Endothelial cell (in vitro differentiated cells): ENCODE data around the gene SSR4. TPM values are rescaled to one million over a fixed set of nuclear protein-coding genes. Genes with fewer than 3 reads are reported as not detected.

Experiments
- DNase-seq: peaks from one replicate; pipeline ENCODE4 v3.0.0; 2021; ENCODE audit warnings: low spot score
- H3K27ac Mint-ChIP-seq: one replicate; pipeline ENCODE4 v1.8.0; 2021; ENCODE audit warnings: mixed read lengths, inconsistent platforms; ENCODE audit not compliant: unreplicated experiment
- H3K27me3 Mint-ChIP-seq: one replicate; pipeline ENCODE4 v1.8.0; 2021; ENCODE audit warnings: mild to moderate bottlenecking, moderate library complexity, mixed read lengths, inconsistent platforms; ENCODE audit not compliant: unreplicated experiment
- H3K36me3 Mint-ChIP-seq: one replicate; pipeline ENCODE4 v1.8.0; 2021; ENCODE audit warnings: mild to moderate bottlenecking, low read depth, mixed read lengths, inconsistent platforms; ENCODE audit not compliant: unreplicated experiment
- H3K4me1 Mint-ChIP-seq: one replicate; pipeline ENCODE4 v1.8.0; 2021; ENCODE audit warnings: mild to moderate bottlenecking, mixed read lengths, inconsistent platforms; ENCODE audit not compliant: unreplicated experiment
- H3K4me3 Mint-ChIP-seq: one replicate; pipeline ENCODE4 v1.8.0; 2021; ENCODE audit warnings: mild to moderate bottlenecking, mixed read lengths, inconsistent platforms; ENCODE audit not compliant: unreplicated experiment
- H3K9me3 Mint-ChIP-seq: one replicate; pipeline ENCODE4 v1.8.0; 2021; ENCODE audit warnings: mixed read lengths, inconsistent platforms; ENCODE audit not compliant: unreplicated experiment
- total RNA-seq: library from RNA; stranded (reverse); fragmentation: NEBNext Ultra II Directional; extraction: Animal tissue kit (Norgen Biotek cat#: 25700); gene quantifications from one replicate; pipeline ENCODE4 v1.2.1, GENCODE V29; 2021; ENCODE audit not compliant: unreplicated experiment
- TF ChIP-seq, protein P1 (sequence below): fragments of 200-600 bp; sonication (generic); IDR thresholded peaks from one replicate; pipeline ENCODE4 v1.5.0; 2021; ENCODE audit warnings: antibody characterized with exemption; ENCODE audit not compliant: unreplicated experiment

SSR4 gene
- total RNA-seq, 1 donor from 2014 or later, result 243 TPM

DNA sequence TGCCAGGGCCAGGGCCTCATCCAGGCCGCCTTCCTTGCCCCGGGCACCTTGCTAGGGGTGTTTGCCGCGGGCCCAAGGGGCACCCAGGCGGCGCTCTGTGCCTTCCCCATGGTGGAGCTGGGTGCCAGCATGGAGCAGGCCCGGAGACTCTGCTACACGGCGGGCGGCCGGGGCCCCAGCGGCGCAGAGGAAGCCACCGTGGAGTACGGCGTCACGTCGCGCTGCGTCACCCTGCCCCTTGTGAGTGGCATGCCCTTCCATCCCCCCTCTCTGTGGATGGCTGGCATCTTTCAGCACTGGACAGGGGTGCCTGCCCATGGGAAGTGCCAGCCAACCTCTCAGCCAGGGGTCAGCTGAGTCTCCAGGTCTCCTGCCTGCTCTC lies 26.8 kb upstream of the SSR4 start:
- DNase-seq, result no peak
- H3K9me3 Mint-ChIP-seq, result no peaks in the 10 kb centered on the region
- peaks cover 2% of the 10 kb centered on the region for H3K4me1 Mint-ChIP-seq

GRCh38 chrX:153768311-153769157 lies 25.9 kb upstream of the SSR4 start:
- no peak overlapping the region for H3K27ac Mint-ChIP-seq
- DNase-seq, result no peak
- H3K27me3 Mint-ChIP-seq, result peaks cover 5% of the 10 kb centered on the region
- H3K36me3 Mint-ChIP-seq, result no peaks in the 10 kb centered on the region
- TF ChIP-seq, protein P1, sequence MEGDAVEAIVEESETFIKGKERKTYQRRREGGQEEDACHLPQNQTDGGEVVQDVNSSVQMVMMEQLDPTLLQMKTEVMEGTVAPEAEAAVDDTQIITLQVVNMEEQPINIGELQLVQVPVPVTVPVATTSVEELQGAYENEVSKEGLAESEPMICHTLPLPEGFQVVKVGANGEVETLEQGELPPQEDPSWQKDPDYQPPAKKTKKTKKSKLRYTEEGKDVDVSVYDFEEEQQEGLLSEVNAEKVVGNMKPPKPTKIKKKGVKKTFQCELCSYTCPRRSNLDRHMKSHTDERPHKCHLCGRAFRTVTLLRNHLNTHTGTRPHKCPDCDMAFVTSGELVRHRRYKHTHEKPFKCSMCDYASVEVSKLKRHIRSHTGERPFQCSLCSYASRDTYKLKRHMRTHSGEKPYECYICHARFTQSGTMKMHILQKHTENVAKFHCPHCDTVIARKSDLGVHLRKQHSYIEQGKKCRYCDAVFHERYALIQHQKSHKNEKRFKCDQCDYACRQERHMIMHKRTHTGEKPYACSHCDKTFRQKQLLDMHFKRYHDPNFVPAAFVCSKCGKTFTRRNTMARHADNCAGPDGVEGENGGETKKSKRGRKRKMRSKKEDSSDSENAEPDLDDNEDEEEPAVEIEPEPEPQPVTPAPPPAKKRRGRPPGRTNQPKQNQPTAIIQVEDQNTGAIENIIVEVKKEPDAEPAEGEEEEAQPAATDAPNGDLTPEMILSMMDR, result no peak
- H3K4me1 Mint-ChIP-seq, result peaks cover 2% of the 10 kb centered on the region
- H3K9me3 Mint-ChIP-seq, result no peaks in the 10 kb centered on the region
- H3K4me3 Mint-ChIP-seq, result no peak overlapping the region

More for the DNA sequence above, 26.8 kb upstream of the SSR4 start:
- H3K4me3 Mint-ChIP-seq, result no peak overlapping the region
- no peaks in the 10 kb centered on the region for H3K36me3 Mint-ChIP-seq
- TF ChIP-seq, protein P1, result no peak
- H3K27me3 Mint-ChIP-seq, result peaks cover 5% of the 10 kb centered on the region
- H3K27ac Mint-ChIP-seq, result no peak overlapping the region

GRCh38 chrX:153769158-153769864 lies 25.2 kb upstream of the SSR4 start:
- H3K36me3 Mint-ChIP-seq, result no peaks in the 10 kb centered on the region
- TF ChIP-seq, protein P1, result no peak
- DNase-seq, result no peak
- H3K27ac Mint-ChIP-seq, result no peak overlapping the region
- H3K4me3 Mint-ChIP-seq, result no peak overlapping the region
- no peaks in the 10 kb centered on the region for H3K9me3 Mint-ChIP-seq
- H3K4me1 Mint-ChIP-seq, result peaks cover 2% of the 10 kb centered on the region
- peaks cover 5% of the 10 kb centered on the region for H3K27me3 Mint-ChIP-seq

DNA sequence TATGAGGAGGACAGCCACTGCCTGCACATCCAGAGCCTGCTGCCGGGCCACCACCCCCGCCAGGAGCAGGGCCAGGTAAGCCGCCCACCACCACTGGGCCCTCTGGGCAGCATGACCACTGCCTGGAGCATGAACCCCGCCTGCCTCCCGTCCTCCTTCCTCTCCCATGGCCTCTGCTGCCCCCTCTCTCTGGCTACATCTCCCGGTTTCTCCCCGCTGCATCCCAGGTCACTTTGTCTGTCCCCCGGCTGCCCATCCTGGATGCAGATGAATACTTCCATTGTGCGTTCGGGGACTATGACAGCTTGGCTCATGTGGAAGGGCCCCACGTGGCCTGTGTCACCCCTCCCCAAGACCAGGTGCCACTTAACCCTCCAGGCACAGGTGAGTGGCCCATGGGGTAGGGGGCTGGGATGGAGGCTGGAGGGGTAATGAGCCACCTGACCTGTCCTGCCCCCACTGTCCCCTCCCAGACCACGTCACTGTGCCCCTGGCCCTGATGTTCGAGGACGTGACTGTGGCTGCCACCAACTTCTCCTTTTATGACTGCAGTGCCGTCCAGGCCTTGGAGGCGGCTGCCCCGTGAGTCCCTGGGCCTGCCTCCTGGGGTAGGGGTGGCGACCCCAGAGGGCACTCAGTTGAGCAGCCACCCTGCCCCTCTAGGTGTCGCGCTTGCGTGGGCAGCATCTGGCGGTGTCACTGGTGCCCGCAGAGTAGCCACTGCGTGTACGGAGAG lies 24.4 kb upstream of the SSR4 start:
- Mint-ChIP-seq H3K4me1 (peaks cover 2% of the 10 kb centered on the region), H3K27ac (no peak overlapping the region), H3K9me3 (no peaks in the 10 kb centered on the region), H3K4me3 (no peak overlapping the region), H3K27me3 (peaks cover 5% of the 10 kb centered on the region), H3K36me3 (no peaks in the 10 kb centered on the region)
- no peak for DNase-seq
- TF ChIP-seq, protein P1, result no peak
